MCF 10A (cell line): ENCODE measurements around the gene CALHM1. TPM values are rescaled to one million over a fixed set of nuclear protein-coding genes. Genes with fewer than 3 reads are reported as not detected.

Source experiments
- BruUV-seq: library from RNA; stranded (reverse); fragments of 400-500 nt; replicated peaks from 2 replicates; lab custom pipeline; 2021; lab: Mats Ljungman, UMichigan
- CTCF ChIA-PET: fragments of 300-600 bp; sonication (Branson Sonifier 250); formaldehyde crosslinking; extraction: SDS; loops from one replicate; lab custom pipeline; 2021; ENCODE audit warnings: antibody characterized with exemption, inconsistent platforms; lab: Yijun Ruan, JAX
- POLR2A ChIA-PET: fragments of 300-600, 350-650 bp; sonication (Branson Sonifier 250); formaldehyde crosslinking; extraction: SDS; loops from one replicate; lab custom pipeline; 2020; ENCODE audit warnings: antibody characterized with exemption, inconsistent platforms; lab: Yijun Ruan, JAX
- DNase-seq: peaks from one replicate; pipeline ENCODE4 v3.0.0-alpha.2; 2018; ENCODE audit not compliant: unreplicated experiment
- H3K27ac Mint-ChIP-seq: one replicate; pipeline ENCODE4 v1.8.0; 2022; ENCODE audit warnings: mild to moderate bottlenecking, low read depth, mixed read lengths; ENCODE audit not compliant: unreplicated experiment
- H3K27me3 Mint-ChIP-seq: one replicate; pipeline ENCODE4 v1.8.0; 2022; ENCODE audit warnings: mixed read lengths; ENCODE audit not compliant: insufficient read depth, unreplicated experiment
- H3K36me3 Mint-ChIP-seq: one replicate; pipeline ENCODE4 v1.8.0; 2022; ENCODE audit warnings: mild to moderate bottlenecking, moderate library complexity, mixed read lengths; ENCODE audit not compliant: insufficient read depth, unreplicated experiment
- H3K4me1 Mint-ChIP-seq: one replicate; pipeline ENCODE4 v1.8.0; 2022; ENCODE audit warnings: mixed read lengths; ENCODE audit not compliant: insufficient read depth, unreplicated experiment
- H3K4me3 Mint-ChIP-seq: one replicate; pipeline ENCODE4 v1.8.0; 2022; ENCODE audit warnings: mild to moderate bottlenecking, moderate library complexity, mixed read lengths; ENCODE audit not compliant: unreplicated experiment
- H3K9me3 Mint-ChIP-seq: one replicate; pipeline ENCODE4 v1.8.0; 2022; ENCODE audit warnings: mixed read lengths; ENCODE audit not compliant: unreplicated experiment
- intact Hi-C: fragments of 100-400 bp; cut with micrococcal nuclease; formaldehyde crosslinking; loops from 2 replicates; pipeline ENCODE4 v1.14.1; 2022
- total RNA-seq: library from RNA; stranded (reverse); gene quantifications from 2 replicates; pipeline ENCODE4 v1.2.3, GENCODE V29; 2022
- TF ChIP-seq, protein P1 (sequence below): fragments of 200-600 bp; IDR thresholded peaks from one replicate; pipeline ENCODE4 v1.8.0; 2022; ENCODE audit warnings: antibody characterized with exemption, mild to moderate bottlenecking; ENCODE audit not compliant: unreplicated experiment

Gene CALHM1
- total RNA-seq, 1 experiment from 2014 or later = not detected

DNA sequence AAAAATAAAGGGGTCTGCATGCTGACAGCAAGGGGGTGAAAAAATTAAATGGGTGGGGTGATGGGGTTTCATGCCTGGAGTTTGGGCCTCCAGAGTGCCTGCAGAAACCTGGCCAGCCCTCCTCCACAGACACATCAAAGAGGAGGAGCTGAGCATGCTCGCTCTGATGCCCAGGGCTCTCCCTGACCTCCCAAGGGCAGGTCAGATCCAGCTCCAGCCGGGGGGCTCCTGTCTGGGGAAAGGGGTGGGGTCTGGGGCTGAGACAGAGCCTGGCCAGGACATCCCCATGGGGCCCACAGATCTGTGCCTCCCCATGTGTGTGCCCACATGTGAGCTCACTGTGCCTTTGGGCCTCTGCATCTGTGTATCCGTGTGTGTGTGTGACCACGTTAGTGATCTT is 915 bp upstream of the CALHM1 start:
- no peak overlapping the region for H3K4me3 Mint-ChIP-seq
- TF ChIP-seq, protein P1, sequence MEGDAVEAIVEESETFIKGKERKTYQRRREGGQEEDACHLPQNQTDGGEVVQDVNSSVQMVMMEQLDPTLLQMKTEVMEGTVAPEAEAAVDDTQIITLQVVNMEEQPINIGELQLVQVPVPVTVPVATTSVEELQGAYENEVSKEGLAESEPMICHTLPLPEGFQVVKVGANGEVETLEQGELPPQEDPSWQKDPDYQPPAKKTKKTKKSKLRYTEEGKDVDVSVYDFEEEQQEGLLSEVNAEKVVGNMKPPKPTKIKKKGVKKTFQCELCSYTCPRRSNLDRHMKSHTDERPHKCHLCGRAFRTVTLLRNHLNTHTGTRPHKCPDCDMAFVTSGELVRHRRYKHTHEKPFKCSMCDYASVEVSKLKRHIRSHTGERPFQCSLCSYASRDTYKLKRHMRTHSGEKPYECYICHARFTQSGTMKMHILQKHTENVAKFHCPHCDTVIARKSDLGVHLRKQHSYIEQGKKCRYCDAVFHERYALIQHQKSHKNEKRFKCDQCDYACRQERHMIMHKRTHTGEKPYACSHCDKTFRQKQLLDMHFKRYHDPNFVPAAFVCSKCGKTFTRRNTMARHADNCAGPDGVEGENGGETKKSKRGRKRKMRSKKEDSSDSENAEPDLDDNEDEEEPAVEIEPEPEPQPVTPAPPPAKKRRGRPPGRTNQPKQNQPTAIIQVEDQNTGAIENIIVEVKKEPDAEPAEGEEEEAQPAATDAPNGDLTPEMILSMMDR = no peak
- H3K36me3 Mint-ChIP-seq = peaks cover 6% of the 10 kb centered on the region
- H3K4me1 Mint-ChIP-seq = no peaks in the 10 kb centered on the region
- peaks cover 10% of the 10 kb centered on the region for H3K27me3 Mint-ChIP-seq
- DNase-seq = no peak
- no peak overlapping the region for H3K27ac Mint-ChIP-seq
- CTCF ChIA-PET = no interaction called here
- H3K9me3 Mint-ChIP-seq = no peaks in the 10 kb centered on the region
- POLR2A ChIA-PET = interaction anchor here (0.6 kb wide), 1 partner anchor 598 kb away, joined by 3 read pairs; no protein-coding TSS in a partner anchor
- intact Hi-C loops = no loop called here
- no TSS peak for BruUV-seq

DNA sequence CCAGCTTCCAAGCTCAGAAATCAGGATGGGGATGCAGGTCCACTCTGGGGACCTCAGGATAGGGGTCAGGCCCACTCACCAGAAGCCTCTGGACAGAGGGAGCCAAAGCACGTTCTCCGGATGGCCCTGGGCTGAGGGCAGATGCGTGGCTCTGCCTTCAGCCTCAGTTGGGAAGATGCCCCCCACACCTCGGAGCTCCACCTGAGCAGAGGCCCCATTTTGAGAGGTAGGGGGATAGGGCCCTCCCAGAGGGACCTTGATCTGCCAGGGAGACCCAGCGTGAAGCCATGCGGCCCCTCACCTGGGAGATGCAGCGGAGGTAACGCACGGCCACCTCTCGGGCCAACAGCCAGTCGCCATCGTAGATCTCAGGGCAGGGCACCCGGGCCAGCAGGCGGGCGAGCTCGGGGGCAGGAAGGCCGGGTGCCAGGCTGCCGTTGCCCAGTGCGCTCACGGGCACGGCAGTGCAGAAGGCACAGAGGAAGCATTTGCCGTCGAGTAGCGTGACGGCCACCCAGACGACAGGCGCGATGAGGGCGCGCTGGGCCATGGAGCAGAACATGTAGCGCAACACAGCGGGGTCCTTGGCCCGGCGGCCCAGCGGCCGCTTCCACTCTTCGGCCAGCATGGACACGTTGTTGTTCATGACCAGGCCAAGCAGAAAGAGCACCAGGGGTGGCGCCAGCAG is 660 bp downstream of the CALHM1 start:
- intact Hi-C loops = no loop called here
- BruUV-seq = no TSS peak
- CTCF ChIA-PET = no interaction called here

DNA sequence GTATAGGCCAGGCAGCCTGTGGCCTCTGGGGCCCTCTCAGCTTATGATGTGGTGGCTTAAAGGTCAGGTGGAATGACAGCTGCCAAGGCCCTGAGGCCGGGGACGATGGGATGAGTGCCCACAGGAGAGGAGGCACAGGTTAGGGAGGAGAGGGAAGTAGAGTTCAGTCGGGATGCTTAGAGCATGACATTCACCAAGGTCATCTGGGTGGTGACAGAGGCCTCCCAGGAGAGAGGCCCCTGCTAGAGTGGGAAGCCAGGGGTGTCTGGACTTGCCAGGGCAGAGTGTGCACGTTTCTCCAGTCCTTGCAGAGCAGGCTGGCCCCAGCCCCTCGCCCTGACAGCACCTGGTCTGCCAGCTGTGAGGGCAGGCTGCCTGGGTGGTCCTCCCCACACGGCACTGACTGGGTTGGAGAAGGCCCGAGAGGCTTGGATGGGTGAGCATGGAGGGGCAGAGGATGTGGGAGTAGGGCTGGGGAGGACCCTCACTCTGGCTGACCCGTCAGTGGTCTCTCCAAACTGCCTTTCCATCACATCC is 1.5 kb downstream of the CALHM1 start:
- BruUV-seq = no TSS peak
- TF ChIP-seq, protein P1 = no peak
- intact Hi-C loops = no loop called here
- Mint-ChIP-seq H3K4me3 (no peak overlapping the region), H3K27me3 (no peaks in the 10 kb centered on the region), H3K27ac (no peak overlapping the region), H3K9me3 (no peaks in the 10 kb centered on the region), H3K4me1 (no peaks in the 10 kb centered on the region), H3K36me3 (peaks cover 7% of the 10 kb centered on the region)
- ChIA-PET CTCF (interaction anchor here (0.7 kb wide), 1 partner anchor 11 kb away, joined by 3 read pairs; no protein-coding TSS in a partner anchor), POLR2A (no interaction called here)
- no peak for DNase-seq

More for the DNA sequence above, 660 bp downstream of the CALHM1 start:
- Mint-ChIP-seq H3K36me3 (peaks cover 6% of the 10 kb centered on the region), H3K4me1 (no peaks in the 10 kb centered on the region), H3K4me3 (no peak overlapping the region), H3K27me3 (no peaks in the 10 kb centered on the region), H3K27ac (no peak overlapping the region), H3K9me3 (no peaks in the 10 kb centered on the region)
- POLR2A ChIA-PET = no interaction called here
- TF ChIP-seq, protein P1 = no peak
- DNase-seq = no peak

DNA sequence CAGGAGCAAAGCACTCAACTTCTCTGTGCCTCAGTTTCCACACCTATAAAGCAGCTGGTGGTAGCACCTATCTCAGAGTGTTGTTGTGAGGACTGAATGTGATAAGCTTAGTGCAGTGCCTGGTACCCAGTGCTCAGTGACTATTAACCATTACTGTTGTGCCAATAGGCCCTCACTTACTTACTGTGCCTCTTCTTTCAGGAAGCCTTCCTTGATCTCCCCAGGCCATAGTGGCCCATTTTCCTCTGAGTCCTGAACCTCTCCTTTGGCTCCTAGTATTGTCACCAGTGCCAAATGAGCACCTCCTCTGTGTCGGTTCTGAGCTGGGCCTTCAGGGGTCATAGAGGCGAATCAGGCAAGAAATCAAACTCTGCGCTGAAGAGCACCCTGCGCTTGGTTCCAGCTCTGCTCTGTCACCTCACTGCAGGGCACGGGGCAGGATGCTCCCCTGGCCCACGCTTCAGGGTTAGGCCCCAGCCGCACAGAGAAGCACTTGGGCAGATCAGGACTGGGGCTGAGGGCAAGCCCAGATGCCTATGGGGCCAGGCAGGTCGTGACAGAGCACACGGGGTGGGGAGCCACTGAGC is 2.5 kb downstream of the CALHM1 start:
- CTCF ChIA-PET = interaction anchor here (0.9 to 2.0 kb wide), 3 partner anchors 30 to 39 kb away, joined by 3 to 6 read pairs (median 3); no protein-coding TSS in a partner anchor
- Mint-ChIP-seq H3K27me3 (no peaks in the 10 kb centered on the region), H3K9me3 (no peaks in the 10 kb centered on the region), H3K4me1 (peaks cover 5% of the 10 kb centered on the region), H3K27ac (no peak overlapping the region), H3K36me3 (peaks cover 10% of the 10 kb centered on the region), H3K4me3 (no peak overlapping the region)
- TF ChIP-seq, protein P1 = no peak
- no peak for DNase-seq
- POLR2A ChIA-PET = no interaction called here
- no TSS peak for BruUV-seq
- intact Hi-C loops = no loop called here
